ENCODE results near the gene OR5A2.
"Not testable (repeated sequence)": the region's sequence is repeated elsewhere in the genome, so short reads cannot be mapped to it uniquely, and the experiment has no call there.

OR5A2 gene, protein sequence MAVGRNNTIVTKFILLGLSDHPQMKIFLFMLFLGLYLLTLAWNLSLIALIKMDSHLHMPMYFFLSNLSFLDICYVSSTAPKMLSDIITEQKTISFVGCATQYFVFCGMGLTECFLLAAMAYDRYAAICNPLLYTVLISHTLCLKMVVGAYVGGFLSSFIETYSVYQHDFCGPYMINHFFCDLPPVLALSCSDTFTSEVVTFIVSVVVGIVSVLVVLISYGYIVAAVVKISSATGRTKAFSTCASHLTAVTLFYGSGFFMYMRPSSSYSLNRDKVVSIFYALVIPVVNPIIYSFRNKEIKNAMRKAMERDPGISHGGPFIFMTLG

DNA sequence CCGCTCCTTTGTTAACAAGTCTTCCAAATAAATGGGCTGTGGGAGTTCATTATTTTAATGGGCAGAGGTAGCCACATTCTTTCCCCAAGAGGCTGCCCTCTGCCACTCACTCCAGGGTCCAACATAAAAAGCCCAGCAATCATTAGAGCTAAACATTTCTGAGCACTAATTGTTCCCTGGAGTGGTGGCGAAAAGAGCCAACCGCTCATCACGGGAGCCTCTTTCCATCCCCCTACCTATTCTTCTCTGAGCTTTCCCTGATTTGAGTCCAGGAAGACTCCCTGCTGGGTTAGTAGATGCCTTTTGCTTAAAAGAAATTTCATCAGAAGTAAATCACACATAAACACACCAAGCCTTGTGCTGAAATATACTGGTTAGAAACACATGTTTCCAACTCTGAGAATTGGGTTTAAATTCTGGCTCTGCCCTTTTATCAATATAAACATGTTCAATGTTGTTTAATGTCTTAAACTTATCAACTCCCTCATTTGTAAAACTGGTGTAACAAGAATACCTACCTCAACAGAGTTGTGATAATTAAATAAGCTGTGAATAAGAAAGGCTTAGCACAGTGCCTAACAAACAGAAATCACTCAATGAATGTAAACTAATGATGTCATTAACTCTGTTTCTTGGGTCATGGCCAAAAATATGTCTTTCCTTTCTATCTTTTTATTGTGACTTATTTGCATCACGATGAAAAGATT, at the start of gene OR5A2:
Gene OR5A2 (minus strand): TSS at position 53 of the 707 bp plus-strand sequence. CDS start 3,460 bp downstream, outside the sequence.
- DNase-seq, result no peak

DNA sequence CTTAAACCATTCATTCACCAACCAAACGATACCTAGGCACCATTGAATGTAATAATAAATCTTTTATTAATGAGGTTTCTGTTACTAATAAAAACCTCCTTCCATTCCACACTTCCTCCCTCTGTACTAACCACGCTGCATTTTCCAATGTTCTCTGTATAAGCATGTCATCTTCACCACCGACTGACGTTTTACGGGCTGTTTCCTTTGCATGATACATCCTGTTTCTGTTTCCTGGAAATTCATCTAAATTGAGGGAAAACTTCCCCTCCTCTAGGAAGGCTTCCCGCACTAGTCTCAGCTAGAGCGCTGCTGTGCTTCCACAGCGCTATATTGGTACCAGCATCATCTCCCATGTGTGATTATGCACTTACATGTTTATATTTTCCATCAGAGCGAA, 49.0 kb upstream of the OR5A2 start:
- DNase-seq, result no peak

GRCh38 chr11:59473015-59473414, 46.8 kb upstream of the OR5A2 start, which contains the start of gene OR4D10:
TSS of gene OR4D10 (plus strand) at chr11:59473315. CDS start at chr11:59477430, 4,115 bp downstream.
- no peak for DNase-seq

- DNase-seq, result no peak
Measured at GRCh38 chr11:59463190-59463641, 37.0 kb upstream of the OR5A2 start.

- DNase-seq, result no peak
Measured at GRCh38 chr11:59459916-59460315, 33.7 kb upstream of the OR5A2 start.

GRCh38 chr11:59456661-59457060, 30.4 kb upstream of the OR5A2 start, which contains the start of gene OR4D6:
TSS of gene OR4D6 (plus strand) at chr11:59456961. CDS start at chr11:59456961, 0 bp downstream.
- DNase-seq, result no peak

GRCh38 chr11:59448484-59448883, 22.3 kb upstream of the OR5A2 start:
- DNase-seq, result no peak

DNA sequence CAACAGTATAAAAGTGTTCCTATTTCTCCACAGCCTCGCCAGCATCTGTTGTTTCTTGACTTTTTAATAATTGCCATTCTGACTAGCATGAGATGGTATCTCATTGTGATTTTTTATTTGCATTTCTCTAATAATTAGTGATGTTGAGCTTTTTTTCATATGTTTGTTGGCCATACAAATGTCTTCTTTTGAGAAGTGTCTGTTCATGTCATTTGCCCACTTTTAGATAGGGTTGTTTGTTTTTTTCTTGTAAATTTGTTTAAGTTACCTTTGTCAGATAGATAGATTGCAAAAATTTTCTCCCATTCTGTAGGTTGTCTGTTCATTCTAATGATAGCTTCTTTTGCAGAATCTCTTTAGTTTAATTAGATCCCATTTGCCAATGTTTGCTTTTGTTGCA, 19.4 kb upstream of the OR5A2 start:
- not testable (repeated sequence) for DNase-seq

- no peak for DNase-seq
Measured at GRCh38 chr11:59437770-59438169, 11.6 kb upstream of the OR5A2 start.

- DNase-seq, result no peak
Measured at GRCh38 chr11:59436169-59436568, 10.0 kb upstream of the OR5A2 start, which contains the start of gene OR5A1. TSS of gene OR5A1 (plus strand) at chr11:59436469. CDS start at chr11:59443169, 6,700 bp downstream.

GRCh38 chr11:59429924-59430516, 3.8 kb upstream of the OR5A2 start:
- no peak for DNase-seq

GRCh38 chr11:59427068-59427382, 812 bp upstream of the OR5A2 start:
- DNase-seq, result no peak

GRCh38 chr11:59425131-59425530, 1.1 kb downstream of the OR5A2 start:
- no peak for DNase-seq

DNA sequence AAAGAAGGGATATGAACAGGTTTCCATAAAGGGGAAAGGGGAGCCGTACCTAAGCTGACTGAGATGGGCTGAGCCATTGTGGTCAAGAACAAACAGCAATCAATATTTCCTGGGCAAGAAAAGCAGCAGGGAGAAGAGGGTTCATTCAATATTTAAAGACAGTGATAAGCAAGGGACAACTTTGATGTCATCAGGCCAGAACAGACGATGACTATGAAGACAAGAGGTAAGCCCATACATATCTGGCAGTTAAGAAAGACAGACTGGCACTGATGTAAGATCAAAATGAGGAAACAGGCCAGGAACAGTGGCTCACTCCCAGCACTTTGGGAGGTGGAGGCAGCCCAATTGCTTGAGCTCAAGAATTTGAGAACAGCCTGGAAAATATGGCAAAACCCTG, 2.4 kb downstream of the OR5A2 start:
- DNase-seq, result no peak

- DNase-seq, result no peak
Measured at GRCh38 chr11:59418156-59418555, 8.1 kb downstream of the OR5A2 start.

DNA sequence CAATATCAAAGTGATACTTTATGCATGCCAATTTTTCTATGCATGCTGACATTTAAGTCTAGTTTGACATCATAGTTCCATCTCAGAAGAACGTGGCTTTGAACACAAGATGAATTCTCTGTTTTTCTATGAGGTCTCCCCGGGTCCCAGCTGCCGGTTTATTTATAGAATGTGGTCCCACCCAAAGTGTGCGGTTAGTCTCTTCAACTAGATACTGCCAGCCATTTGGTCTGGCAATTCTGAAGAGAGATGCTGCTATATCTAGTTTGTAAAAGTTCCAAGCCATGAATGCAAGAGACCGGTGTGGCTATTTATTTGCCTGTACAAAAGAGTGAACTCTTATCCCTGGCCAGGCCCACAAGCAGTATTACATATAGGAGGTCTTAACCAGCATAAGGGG, 9.2 kb downstream of the OR5A2 start:
- no peak for DNase-seq

DNA sequence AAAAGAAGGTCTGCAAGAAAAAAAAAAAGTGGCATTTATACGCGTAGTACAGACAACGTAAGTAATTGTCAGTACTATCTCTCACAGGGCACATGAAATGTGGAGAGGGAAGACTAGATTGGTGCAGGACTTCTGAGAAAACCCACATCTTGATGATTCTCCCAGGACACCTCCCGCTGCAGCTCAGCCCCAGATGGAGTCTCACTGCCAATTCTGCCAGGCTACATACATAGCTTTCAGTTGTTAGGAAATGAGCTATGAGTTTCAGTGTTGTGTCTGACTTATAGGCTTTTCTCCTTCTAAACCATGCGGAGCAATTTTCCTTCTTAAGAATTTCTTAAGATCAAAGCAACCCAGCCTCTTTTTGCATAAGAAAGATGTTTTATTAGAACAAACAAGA, 9.6 kb downstream of the OR5A2 start:
- DNase-seq, result no peak

DNA sequence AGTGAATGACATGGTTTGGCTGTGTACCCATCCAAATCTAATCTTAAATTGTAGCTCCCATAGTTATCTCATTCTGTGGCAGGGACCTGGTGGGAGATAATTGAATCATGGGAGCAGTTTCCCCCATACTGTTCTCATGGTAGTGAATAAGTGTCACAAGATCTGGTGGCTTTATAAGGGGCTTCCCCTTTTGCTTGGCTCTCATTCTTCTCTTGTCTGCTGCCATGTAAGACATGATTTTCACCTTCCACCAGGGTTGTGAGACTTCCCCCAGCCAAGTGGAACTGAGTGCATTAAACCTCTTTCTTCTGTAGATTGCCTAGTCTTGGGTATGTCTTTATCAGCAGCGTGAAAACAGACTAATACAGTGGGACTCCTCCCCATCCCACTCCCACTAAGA, 11.1 kb downstream of the OR5A2 start:
- DNase-seq, result no peak

DNA sequence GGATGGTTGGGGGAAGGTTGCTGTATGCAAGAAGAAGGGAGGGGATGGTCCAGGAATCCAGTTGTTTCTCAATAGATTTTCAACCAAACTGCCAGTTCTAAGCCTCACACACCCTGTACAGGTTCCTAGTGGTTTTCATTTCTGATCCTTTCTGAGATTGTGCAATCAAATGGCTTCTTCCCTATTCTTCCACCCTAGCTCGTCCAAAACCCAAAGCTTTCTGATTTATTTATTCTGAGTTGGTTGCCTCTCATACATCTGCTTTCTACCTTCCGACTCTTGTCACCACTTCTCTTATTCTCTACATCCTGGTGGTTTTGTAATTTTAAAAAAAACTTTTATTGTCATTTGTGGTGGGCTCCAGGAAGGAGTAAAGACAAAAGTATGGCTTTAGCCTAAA, 12.6 kb downstream of the OR5A2 start:
- no peak for DNase-seq

GRCh38 chr11:59403546-59403945, 22.7 kb downstream of the OR5A2 start:
- no peak for DNase-seq

DNA sequence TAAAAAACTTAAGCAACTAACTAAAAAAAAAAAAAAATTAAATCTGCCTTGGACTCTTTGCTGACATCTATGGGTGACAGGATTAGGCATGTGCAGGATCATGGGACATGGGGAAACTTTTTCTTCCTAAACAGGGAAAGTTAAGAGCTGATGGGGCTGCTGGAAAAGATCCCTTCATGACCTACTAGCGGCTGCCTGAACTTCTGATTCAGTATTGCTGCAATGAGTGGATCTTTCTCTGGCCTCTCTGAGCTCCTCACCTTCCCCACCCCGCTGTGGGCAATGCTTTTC, 25.0 kb downstream of the OR5A2 start:
- no peak for DNase-seq

DNA sequence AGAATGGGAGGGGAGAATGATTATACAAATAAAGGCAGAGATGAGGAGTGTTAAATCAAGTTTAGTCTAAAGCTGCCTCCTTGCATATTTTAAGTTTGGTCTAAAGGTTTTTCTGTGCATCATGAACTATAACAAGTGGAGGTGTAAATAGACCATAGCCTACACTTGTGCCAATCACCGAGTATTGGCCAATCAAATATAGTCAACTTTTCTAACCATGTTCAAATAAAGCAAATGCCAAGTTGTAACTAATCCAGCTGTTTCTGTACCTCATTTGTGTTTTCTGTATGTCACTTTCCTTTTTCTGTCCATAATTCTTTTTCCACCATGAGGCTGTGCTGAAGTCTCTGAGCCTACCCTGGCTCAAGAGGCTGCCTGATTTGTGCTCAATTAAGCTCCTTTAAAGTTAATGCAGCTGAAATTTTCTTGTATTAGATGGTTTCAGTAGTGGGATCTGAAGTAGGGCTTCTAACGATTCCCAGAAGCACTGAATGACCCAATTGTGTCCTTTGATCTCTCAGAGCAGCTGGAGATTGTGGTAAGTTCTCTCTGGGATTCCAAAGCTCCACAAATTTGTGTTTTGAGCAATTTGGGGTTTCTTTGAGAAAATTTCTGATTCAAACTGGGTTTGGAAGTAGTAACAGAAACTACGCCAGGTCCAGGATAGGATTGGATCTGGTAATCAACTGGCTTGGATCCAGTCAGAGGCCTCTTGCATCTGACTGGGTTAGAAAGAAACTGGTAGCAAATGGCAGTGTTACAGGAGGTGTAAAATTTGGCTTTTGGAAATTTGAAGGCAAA, 25.6 kb downstream of the OR5A2 start:
- no peak for DNase-seq

GRCh38 chr11:59394186-59394585, 32.0 kb downstream of the OR5A2 start:
- no peak for DNase-seq

All from activated T-cell treated with anti-CD3 and anti-CD28 coated beads, Interleukin-2, amount 50 U/mL, for 48 hours (primary cell).